ENCODE results near the gene FGD2. TPM values are rescaled to one million over a fixed set of nuclear protein-coding genes. Genes with fewer than 3 reads are reported as not detected.
A peak's percentile ranks its signal among the peaks of the same experiment; 100 is the strongest.

The FGD2 gene
- 1 to 10 TPM; 3.1 to 5.8 (median 5.3) TPM for polyA plus RNA-seq (ENCODE audit: insufficient read depth in 1 of 5, insufficient read length in 5 of 5, low replicate concordance in 1 of 5)
- long read RNA-seq, donor 1, partial matches to known transcripts: 0 of 1 reads
- long read RNA-seq, donor 1, other reads (novel, unspliced or antisense): 0 of 1 reads
- long read RNA-seq, donor 2: 0 reads
- long read RNA-seq, donor 3: 0 reads
- long read RNA-seq, donor 4: 0 reads
- long read RNA-seq, donor 5: 0 reads
- long read RNA-seq, donor 6: 0 reads
- long read RNA-seq, donor 7, partial matches to known transcripts: 0 of 1 reads
- long read RNA-seq, donor 7, other reads (novel, unspliced or antisense): 0 of 1 reads
- long read RNA-seq, donor 8: 0 reads

- DNase-seq: no peak
Measured at GRCh38 chr6:37005061-37005810, at the start of gene FGD2. Gene FGD2, plus strand, starts transcription at chr6:37005655. Its CDS starts 163 bp downstream, at chr6:37005818.

DNA sequence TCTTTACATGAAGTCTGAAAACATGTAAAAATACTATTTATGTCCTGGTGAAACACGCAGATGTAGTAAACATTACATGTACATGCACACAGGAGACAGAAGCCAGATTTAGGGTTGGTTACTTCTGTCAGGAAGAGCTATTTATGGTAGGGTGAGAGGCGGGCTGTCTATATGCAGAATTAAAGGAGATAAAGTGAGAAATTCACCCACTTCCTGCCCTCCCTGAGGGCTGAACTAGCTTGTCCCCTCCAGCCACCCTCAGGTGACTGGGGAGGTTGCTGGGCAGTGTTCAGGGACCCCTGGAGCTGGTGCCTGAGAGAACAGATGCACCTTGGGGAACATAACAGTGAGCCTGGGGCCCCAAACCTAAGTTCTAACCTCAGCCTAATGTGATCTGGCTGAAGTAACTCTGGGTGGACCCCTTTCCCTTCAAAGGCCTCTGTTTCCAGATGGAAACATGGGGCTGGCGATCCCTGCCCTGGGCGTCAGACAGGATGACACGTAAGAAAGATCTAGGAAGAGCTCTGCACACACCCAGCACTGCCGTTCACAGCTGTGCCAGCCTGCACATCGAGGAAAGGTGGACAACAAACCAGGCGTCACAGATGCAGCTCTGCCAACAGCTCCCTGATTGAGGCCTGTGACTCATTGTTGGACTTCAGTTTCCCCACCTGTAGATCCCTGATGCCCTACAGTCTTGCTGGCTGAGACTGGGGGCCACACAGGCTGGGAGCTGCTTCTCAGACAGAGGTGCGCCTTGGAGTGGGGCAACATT lies 49.6 kb upstream of the FGD2 start:
- DNase-seq: no peak

DNA sequence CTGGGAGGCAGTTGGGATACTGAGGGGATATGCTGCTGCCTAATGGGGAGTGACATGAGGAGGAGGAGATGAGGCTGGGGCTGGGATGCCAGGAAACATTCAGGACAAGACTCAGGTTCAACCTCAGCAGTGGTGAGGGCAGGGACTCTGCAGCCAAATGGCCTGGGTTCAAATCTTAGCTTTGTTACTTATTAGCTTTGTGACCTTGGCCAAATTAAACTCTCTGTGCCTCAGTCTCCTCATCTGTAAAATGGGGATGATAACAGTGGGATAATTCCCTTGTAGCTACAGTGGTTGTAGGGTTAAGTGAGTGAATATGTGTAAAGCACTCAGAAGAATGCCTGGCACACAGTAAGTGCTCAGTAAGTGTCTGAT lies 49.0 kb upstream of the FGD2 start:
- no peak for DNase-seq

GRCh38 chr6:36957773-36958271 lies 47.6 kb upstream of the FGD2 start:
- DNase-seq: no peak

GRCh38 chr6:36958775-36959554 lies 46.5 kb upstream of the FGD2 start:
- no peak for DNase-seq

DNA sequence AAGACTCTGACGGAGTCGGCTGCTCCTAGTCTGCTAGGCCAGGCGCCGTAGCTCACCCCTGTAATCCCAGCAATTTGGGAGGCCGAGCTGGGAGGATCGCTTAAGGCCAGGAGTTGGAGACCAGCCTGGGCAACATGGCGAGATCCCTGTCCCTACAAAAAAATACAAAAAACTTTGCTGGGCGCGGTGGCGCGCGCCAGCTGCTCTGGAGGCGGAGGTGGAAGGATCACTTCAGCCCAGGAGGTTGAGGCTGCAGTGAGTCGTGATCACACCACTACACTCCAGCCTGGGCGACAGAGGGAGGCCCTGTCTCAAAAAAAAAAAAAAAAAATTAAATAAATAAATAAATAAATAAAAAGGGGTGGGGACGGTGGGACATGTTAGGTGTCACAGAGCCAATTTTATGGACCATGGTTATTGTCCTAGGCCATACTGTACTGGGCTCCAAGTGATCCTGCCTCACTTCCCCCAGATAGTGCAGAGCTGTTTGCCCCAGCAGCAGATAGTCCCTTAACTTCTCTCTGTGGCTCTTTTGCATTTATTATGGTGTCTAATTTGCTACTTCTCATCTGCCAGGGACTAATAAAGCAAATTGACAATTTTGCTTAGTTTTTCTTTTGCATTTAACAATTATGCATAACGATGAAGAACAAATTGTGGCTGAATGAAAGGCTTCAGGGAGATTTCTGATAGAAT lies 45.8 kb upstream of the FGD2 start:
- DNase-seq: no peak

GRCh38 chr6:36961441-36962435 lies 43.7 kb upstream of the FGD2 start:
- DNase-seq: no peak

- peak in 1 of 2 donors; percentile 49 for DNase-seq
Measured at GRCh38 chr6:36962874-36963273, 42.6 kb upstream of the FGD2 start.

DNA sequence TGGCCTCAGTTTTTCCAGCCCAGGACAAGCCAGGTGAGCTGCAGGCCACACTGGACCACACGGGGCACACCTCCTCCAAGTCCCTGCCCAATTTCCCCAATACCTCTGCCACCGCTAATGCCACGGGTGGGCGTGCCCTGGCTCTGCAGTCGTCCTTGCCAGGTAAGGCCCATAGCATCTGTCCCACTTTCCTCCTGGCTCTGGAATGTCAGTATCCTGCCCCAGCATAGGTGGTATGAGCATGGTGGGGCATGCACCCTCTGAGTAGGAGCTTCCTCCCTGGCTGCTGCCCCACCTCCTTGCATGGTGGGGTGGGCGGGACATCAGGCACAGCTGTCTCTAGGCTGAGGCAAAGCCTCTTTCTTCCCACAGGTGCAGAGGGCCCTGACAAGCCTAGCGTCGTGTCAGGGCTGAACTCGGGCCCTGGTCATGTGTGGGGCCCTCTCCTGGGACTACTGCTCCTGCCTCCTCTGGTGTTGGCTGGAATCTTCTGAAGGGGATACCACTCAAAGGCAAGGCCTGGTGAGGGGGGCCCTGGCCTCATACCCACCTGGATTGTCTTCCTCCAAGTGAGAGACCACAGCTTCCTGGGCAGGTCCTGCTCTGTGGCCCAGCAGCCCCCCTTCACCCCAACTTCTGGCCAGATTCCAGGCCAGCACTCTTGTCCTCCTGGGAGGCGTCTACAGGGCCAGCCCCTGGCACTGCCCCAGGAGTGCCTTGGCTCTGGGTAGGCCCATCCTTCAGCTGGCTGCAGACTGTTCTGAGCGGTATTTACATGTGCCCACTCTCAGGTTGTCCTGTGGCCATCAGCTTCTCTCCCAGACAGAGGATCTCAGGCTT lies 41.8 kb upstream of the FGD2 start:
- DNase-seq: peak in 1 of 2 donors; percentile 48

DNA sequence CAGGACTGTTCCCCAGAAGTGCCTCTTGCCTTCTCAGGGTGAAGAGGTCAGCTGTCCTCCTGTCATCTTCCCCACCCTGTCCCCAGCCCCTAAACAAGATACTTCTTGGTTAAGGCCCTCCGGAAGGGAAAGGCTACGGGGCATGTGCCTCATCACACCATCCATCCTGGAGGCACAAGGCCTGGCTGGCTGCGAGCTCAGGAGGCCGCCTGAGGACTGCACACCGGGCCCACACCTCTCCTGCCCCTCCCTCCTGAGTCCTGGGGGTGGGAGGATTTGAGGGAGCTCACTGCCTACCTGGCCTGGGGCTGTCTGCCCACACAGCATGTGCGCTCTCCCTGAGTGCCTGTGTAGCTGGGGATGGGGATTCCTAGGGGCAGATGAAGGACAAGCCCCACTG lies 41.1 kb upstream of the FGD2 start:
- no peak for DNase-seq

DNA sequence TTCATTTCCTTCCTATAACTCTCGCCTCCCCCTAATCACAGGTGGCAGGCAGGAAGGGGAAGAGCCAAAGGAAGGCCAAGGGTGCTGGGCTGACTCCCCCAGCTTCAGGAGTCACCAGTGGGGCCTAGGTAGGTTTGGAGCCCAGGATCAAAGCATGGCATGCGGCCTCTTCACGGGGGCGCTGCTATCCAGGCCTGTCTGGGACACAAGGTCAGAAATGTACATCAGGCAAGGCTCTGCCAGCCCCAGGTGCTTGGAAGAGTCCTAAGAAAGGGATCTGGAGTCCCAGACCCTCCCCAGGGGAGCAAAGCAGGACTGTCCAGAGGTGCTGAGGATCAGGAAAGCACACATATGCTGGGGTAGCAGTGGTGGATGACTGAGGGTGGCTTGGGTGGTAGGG lies 40.5 kb upstream of the FGD2 start:
- no peak for DNase-seq

- DNase-seq: no peak
Measured at GRCh38 chr6:36967301-36967700, 38.2 kb upstream of the FGD2 start.

- DNase-seq: no peak
Measured at GRCh38 chr6:36967757-36968156, 37.7 kb upstream of the FGD2 start.

DNA sequence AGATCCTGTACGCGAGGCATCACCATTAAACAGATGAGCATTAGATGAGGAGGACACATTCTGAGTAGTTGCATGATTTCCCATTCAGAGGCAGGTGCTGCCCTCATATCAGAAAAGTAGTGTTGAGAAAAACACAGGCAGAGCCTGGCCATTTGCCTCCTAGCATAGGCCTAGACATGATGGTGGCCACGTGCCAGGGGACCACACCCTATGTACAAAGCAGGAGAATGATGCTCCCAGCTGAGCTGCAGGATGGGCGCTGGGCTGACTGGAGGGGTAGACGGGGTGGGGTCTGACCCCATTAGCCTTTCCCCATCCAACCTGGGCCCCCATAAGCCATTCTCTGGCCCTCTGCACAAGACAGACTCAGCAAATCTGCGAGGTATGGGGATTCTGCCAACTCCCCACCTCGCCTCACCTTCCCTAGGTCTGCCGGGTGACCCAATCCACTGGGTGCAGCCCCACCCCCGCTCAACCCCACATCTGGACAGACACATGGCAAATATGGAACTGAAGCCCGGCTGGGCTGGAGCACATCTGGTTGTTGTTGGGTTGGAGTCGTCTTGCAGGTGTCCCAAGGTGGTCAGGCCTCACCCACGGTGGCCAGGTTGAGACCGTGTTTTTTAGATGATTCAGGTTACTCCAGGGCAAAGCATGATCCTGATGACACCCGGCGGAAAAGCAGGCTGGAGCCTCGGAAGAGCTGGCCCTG lies 37.0 kb upstream of the FGD2 start:
- no peak for DNase-seq

- no peak for DNase-seq
Measured at GRCh38 chr6:36969240-36969691, 36.2 kb upstream of the FGD2 start.

GRCh38 chr6:36969988-36970891 lies 35.2 kb upstream of the FGD2 start:
- no peak for DNase-seq
